SU-DHL-6 (cell line): ENCODE data around the gene PRKAR1B.
"Not testable (repeated sequence)": the region's sequence is repeated elsewhere in the genome, so short reads cannot be mapped to it uniquely, and the experiment has no call there.

Experiments used
- H2AFZ ChIP-seq: fragments of 200-600 bp; sonication (generic); 2 replicates; pipeline ENCODE4 v1.6.1; 2014; ENCODE audit warnings: low read depth, mild to moderate bottlenecking, moderate library complexity, mixed read lengths, antibody characterized with exemption, low read length; ENCODE audit not compliant: severe bottlenecking
- H3F3A ChIP-seq: fragments of 200-600 bp; shearing (Covaris generic); 2 replicates; pipeline ENCODE4 v1.6.0; 2016; ENCODE audit warnings: antibody characterized with exemption, mild to moderate bottlenecking; ENCODE audit not compliant: insufficient read depth
- H3K27ac ChIP-seq: fragments of 200-600 bp; sonication (generic); 2 replicates; pipeline ENCODE4 v1.5.1; 2016; ENCODE audit warnings: low read depth, mild to moderate bottlenecking, low read length, moderate library complexity, mixed read lengths
- H3K27me3 ChIP-seq: fragments of 200-600 bp; sonication (generic), shearing (Covaris generic); 2 replicates; pipeline ENCODE4 v1.6.0; 2014; ENCODE audit warnings: mild to moderate bottlenecking, low read length
- H3K36me3 ChIP-seq: fragments of 200-600 bp; sonication (generic); 2 replicates; pipeline ENCODE4 v1.6.1; 2014; ENCODE audit warnings: mild to moderate bottlenecking, low read length, mixed read lengths
- H3K4me2 ChIP-seq: fragments of 300-600, 200-600 bp; shearing (Covaris generic), sonication (generic); 2 replicates; pipeline ENCODE4 v1.6.0; 2014; ENCODE audit warnings: low read length, low read depth, mild to moderate bottlenecking; ENCODE audit not compliant: poor library complexity, severe bottlenecking
- H3K4me3 ChIP-seq: fragments of 200-600 bp; sonication (generic); 2 replicates; pipeline ENCODE4 v1.5.1; 2014; ENCODE audit warnings: antibody characterized with exemption, low read length, mild to moderate bottlenecking, mixed read lengths; ENCODE audit not compliant: insufficient read depth, poor library complexity, severe bottlenecking
- H3K79me2 ChIP-seq: fragments of 200-600 bp; sonication (generic); 2 replicates; pipeline ENCODE4 v1.6.1; 2014; ENCODE audit warnings: mild to moderate bottlenecking, low read length, moderate library complexity; ENCODE audit not compliant: insufficient read depth
- H3K9ac ChIP-seq: fragments of 200-600 bp; sonication (generic); 2 replicates; pipeline ENCODE4 v1.7.0; 2014; ENCODE audit warnings: mild to moderate bottlenecking, low read length
- H3K9me2 ChIP-seq: fragments of 200-600 bp; sonication (generic); replicated peaks from 2 replicates; pipeline ENCODE4 v1.6.1; 2014; ENCODE audit warnings: low read length; ENCODE audit not compliant: insufficient read depth
- H3K9me3 ChIP-seq: fragments of 200-600 bp; sonication (generic); 2 replicates; pipeline ENCODE4 v1.6.1; 2014; ENCODE audit warnings: low read length, mixed read lengths; ENCODE audit not compliant: insufficient read depth
- H4K20me1 ChIP-seq: fragments of 200-600 bp; sonication (generic); 2 replicates; pipeline ENCODE4 v1.6.1; 2014; ENCODE audit warnings: low read depth, mild to moderate bottlenecking, antibody characterized with exemption, low read length, moderate library complexity, mixed read lengths
- EZH2phosphoT487 ChIP-seq: fragments of 200-600 bp; sonication (generic), shearing (Covaris generic); conservative IDR thresholded peaks from 2 replicates; pipeline ENCODE4 v1.6.1; 2018; ENCODE audit warnings: mild to moderate bottlenecking, antibody characterized with exemption, low read length, moderate library complexity, mixed read lengths
- TF ChIP-seq, protein P1 (sequence below): fragments of 200-600 bp; sonication (generic); IDR thresholded peaks from one replicate; pipeline ENCODE4 v1.5.1; 2017; ENCODE audit warnings: antibody characterized with exemption, mild to moderate bottlenecking, low read length, moderate library complexity; ENCODE audit not compliant: insufficient read depth, poor library complexity, severe bottlenecking

Gene PRKAR1B

DNA sequence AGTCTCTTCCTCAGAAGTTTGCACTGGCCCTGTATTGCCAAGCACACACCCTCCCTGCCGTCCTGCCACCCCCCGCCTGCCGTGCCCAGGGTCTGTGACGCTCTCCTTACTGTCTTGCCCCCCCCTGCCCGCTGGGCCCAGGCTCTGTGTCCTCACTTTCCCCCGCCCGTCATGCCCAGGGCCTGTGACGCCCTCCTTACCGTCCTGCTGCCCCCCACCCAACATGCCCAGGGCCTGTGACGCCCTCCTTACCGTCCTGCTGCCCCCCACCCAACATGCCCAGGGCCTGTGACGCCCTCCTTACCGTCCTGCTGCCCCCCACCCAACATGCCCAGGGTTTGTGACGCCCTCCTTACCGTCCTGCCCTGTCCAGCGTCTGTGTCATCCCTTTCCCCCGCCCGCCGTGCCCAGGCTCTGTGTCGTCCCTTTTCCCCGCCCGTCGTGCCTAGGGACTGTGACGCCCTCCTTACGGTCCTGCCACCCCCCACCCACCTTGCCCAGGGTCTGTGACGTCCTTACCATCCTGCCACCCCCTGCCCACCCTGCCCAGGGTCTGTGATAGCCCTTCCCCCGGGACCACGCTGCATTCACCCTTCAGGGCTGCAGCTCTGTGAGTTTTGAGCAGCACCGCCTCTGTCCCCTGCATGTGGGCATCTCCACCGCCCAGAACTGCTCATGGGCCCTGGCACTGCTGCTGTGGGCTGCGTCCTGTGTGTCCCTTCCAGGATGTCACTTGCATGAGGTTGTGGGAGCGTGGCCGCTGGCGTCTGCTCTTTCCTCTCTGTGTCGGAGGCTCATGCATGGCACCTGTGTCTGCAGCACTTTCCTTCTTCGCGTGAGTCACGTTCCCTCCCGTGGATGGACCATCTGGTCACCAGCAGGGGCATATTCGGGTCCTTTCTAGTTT is 19.3 kb upstream of the PRKAR1B start:
- Histone ChIP-seq H3K9me3 (no peaks in the 10 kb centered on the region), H3K4me2 (no peak overlapping the region), H4K20me1 (no peaks in the 10 kb centered on the region), H3K9me2 (no peaks in the 10 kb centered on the region), H3K27me3 (no peaks in the 10 kb centered on the region), H3K4me3 (no peak overlapping the region), H3K36me3 (no peaks in the 10 kb centered on the region), H3K27ac (no peak overlapping the region), H2AFZ (no peak overlapping the region), H3F3A (no peaks in the 10 kb centered on the region), H3K9ac (no peak overlapping the region), H3K79me2 (peaks cover 8% of the 10 kb centered on the region; the same call in 1 of the 2 replicates)
- TF ChIP-seq, protein P1, sequence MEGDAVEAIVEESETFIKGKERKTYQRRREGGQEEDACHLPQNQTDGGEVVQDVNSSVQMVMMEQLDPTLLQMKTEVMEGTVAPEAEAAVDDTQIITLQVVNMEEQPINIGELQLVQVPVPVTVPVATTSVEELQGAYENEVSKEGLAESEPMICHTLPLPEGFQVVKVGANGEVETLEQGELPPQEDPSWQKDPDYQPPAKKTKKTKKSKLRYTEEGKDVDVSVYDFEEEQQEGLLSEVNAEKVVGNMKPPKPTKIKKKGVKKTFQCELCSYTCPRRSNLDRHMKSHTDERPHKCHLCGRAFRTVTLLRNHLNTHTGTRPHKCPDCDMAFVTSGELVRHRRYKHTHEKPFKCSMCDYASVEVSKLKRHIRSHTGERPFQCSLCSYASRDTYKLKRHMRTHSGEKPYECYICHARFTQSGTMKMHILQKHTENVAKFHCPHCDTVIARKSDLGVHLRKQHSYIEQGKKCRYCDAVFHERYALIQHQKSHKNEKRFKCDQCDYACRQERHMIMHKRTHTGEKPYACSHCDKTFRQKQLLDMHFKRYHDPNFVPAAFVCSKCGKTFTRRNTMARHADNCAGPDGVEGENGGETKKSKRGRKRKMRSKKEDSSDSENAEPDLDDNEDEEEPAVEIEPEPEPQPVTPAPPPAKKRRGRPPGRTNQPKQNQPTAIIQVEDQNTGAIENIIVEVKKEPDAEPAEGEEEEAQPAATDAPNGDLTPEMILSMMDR = no peak
- no peak for TF ChIP-seq EZH2phosphoT487

GRCh38 chr7:745431-746154 is 18.5 kb upstream of the PRKAR1B start:
- Histone ChIP-seq H3K4me3 (no peak overlapping the region), H4K20me1 (no peaks in the 10 kb centered on the region), H3F3A (no peaks in the 10 kb centered on the region), H3K36me3 (no peaks in the 10 kb centered on the region), H3K79me2 (peaks cover 8% of the 10 kb centered on the region; the same call in 1 of the 2 replicates), H3K9me2 (no peaks in the 10 kb centered on the region), H2AFZ (no peak overlapping the region), H3K9me3 (no peaks in the 10 kb centered on the region), H3K9ac (no peak overlapping the region), H3K27ac (no peak overlapping the region), H3K4me2 (no peak overlapping the region), H3K27me3 (no peaks in the 10 kb centered on the region)
- no peak for TF ChIP-seq EZH2phosphoT487
- TF ChIP-seq, protein P1 = no peak

GRCh38 chr7:744854-745430 is 17.9 kb upstream of the PRKAR1B start:
- no peak overlapping the region for H3K4me2 ChIP-seq
- no peak overlapping the region for H2AFZ ChIP-seq
- peaks cover 3% of the 10 kb centered on the region; the same call in 1 of the 2 replicates for H3K79me2 ChIP-seq
- H3K9ac ChIP-seq = no peak overlapping the region
- H3K27me3 ChIP-seq = no peaks in the 10 kb centered on the region
- H3K4me3 ChIP-seq = no peak overlapping the region
- no peaks in the 10 kb centered on the region for H3F3A ChIP-seq
- H3K36me3 ChIP-seq = no peaks in the 10 kb centered on the region
- H4K20me1 ChIP-seq = no peaks in the 10 kb centered on the region
- no peak for TF ChIP-seq EZH2phosphoT487
- no peaks in the 10 kb centered on the region for H3K9me3 ChIP-seq
- no peaks in the 10 kb centered on the region for H3K9me2 ChIP-seq
- no peak overlapping the region for H3K27ac ChIP-seq

DNA sequence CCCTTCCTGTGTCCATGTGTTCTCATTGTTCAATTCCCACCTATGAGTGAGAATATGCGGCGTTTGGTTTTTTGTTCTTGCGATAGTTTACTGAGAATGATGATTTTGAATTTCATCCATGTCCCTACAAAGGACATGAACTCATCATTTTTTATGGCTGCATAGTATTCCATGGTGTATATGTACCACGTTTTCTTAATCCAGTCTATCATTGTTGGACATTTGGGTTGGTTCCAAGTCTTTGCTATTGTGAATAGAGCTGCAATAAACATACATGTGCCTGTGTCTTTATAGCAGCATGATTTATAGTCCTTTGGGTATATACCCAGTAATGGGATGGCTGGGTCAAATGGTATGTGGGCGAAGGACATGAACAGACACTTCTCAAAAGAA is 17.0 kb upstream of the PRKAR1B start:
- H3F3A ChIP-seq, H3K79me2 ChIP-seq, H3K27ac ChIP-seq, H3K9ac ChIP-seq, H3K9me3 ChIP-seq, H4K20me1 ChIP-seq, H3K4me3 ChIP-seq, H3K4me2 ChIP-seq, H2AFZ ChIP-seq, H3K9me2 ChIP-seq, H3K36me3 ChIP-seq, H3K27me3 ChIP-seq: not testable (repeated sequence)

DNA sequence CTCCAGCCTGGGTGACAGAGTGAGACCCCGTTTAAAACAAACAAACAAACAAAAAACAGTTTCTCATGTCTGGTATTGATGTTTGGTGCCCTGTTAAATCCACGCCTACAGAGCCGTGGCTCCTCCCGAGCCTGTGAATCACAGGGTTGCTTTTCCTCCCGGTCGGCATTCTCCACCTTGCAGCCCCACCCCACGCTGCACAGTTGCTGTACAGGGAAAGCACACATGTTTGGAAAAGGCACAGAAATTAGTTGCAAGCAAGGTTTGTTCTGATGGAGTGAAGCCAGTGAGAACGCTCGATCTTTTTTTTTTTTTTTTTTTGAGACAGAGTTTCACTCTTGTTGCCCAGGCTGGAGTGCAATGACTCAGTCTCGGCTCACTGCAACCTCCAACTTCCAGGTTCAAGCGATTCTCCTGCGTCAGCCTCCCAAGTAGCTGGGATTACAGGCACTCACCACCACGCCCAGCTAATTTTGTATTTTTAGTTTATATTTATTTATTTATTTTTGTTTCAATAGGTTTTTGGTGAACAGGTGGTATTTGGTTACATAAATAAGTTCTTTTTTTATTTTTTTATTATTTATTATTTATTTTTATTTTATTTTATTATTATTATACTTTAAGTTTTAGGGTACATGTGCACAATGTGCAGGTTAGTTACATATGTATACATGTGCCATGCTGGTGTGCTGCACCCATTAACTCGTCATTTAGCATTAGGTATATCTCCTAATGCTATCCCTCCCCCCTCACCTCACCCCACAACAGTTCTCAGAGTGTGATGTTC is 16.5 kb upstream of the PRKAR1B start:
- H3K27ac ChIP-seq, H3K4me2 ChIP-seq, H2AFZ ChIP-seq, H3K9me3 ChIP-seq, H3K9me2 ChIP-seq, H3K4me3 ChIP-seq, H4K20me1 ChIP-seq, H3K9ac ChIP-seq, H3F3A ChIP-seq, H3K27me3 ChIP-seq, H3K36me3 ChIP-seq: not testable (repeated sequence)
- peaks cover 12% of the 10 kb centered on the region; the same call in 1 of the 2 replicates for H3K79me2 ChIP-seq
